Spleen (tissue), 11 donors: ENCODE data around the gene TRIM2. TPM values are rescaled to one million over a fixed set of nuclear protein-coding genes. Genes with fewer than 3 reads are reported as not detected.

Source experiments
- DNase-seq: peaks from one replicate; pipeline ENCODE4 v3.0.0-alpha.2; 2020
- H3K27ac ChIP-seq, 8 donors: fragments of 200-600 bp; sonication (generic) in 7 of 8; 1 replicate in 4 of 8; 2 replicates in 4 of 8; pipeline versions ENCODE4 v1.5.0 to v1.8.0; 2016 to 2021; ENCODE audit warnings: inconsistent platforms in 4 of 8, mild to moderate bottlenecking in 4 of 8, moderate library complexity in 1 of 8
- H3K27me3 ChIP-seq, 7 donors: fragments of 200-600 bp; sonication (generic) in 6 of 7; replicated peaks in 1 of 7; 1 replicate in 4 of 7; 2 replicates in 3 of 7; pipeline versions ENCODE4 v1.5.0 to v1.8.0; 2016 to 2021; ENCODE audit warnings: inconsistent platforms in 3 of 7, mild to moderate bottlenecking in 1 of 7
- H3K36me3 ChIP-seq, 6 donors: fragments of 200-600 bp; sonication (generic) in 5 of 6; 1 replicate in 4 of 6; 2 replicates in 2 of 6; pipeline versions ENCODE4 v1.5.0 to v1.8.0; 2016 to 2021; ENCODE audit warnings: inconsistent platforms in 2 of 6
- H3K4me1 ChIP-seq, 6 donors: fragments of 200-600 bp; sonication (generic) in 5 of 6; 1 replicate in 3 of 6; 2 replicates in 3 of 6; pipeline versions ENCODE4 v1.5.0 to v1.8.0; 2016 to 2021; ENCODE audit warnings: inconsistent platforms in 3 of 6
- H3K4me3 ChIP-seq, 8 donors: fragments of 200-600 bp; sonication (generic) in 7 of 8; 1 replicate in 4 of 8; 2 replicates in 4 of 8; pipeline versions ENCODE4 v1.5.0 to v1.8.0; 2016 to 2021; ENCODE audit warnings: inconsistent platforms in 4 of 8, mild to moderate bottlenecking in 4 of 8, moderate library complexity in 2 of 8
- H3K9me3 ChIP-seq, 8 donors: fragments of 200-600 bp; sonication (generic) in 7 of 8; 1 replicate in 4 of 8; 2 replicates in 4 of 8; pipeline versions ENCODE4 v1.5.0 to v1.8.0; 2016 to 2021; ENCODE audit warnings: inconsistent platforms in 4 of 8
- POLR2A ChIP-seq, 3 donors: fragments of 450-650 bp; IDR thresholded peaks; one replicate each; pipeline ENCODE4 v1.5.1; 2017; ENCODE audit warnings: antibody characterized with exemption in 3 of 3, mild to moderate bottlenecking in 1 of 3
- POLR2AphosphoS5 ChIP-seq, 3 donors: sonication (generic); formaldehyde crosslinking; IDR thresholded peaks; one replicate each; pipeline ENCODE4 v1.5.1; 2017; ENCODE audit warnings: antibody characterized with exemption in 3 of 3
- WGBS, 5 donors: extraction: QIAGEN DNeasy Blood & Tissue Kit in 3 of 5; methylation state at CpG; one replicate each; pipeline versions ENCODE4 v1.1.5 to v1.1.7; 2013 to 2018; 5-methylcytosine and 5-hydroxymethylcytosine counted together
- intact Hi-C: fragments of 100-400 bp; cut with DNase I; formaldehyde crosslinking; loops from one replicate; pipeline ENCODE4 v1.15.0; 2023; ENCODE audit warnings: low total_unique reads
- polyA plus RNA-seq, 3 donors: library from polyadenylated mRNA; stranded (reverse); fragments of 200-250 nt; gene quantifications; one replicate each; pipeline ENCODE4 v1.2.1, GENCODE V29; 2013
- total RNA-seq, 7 donors: library from RNA; depleted of rRNA in 3 of 7; stranded (reverse); fragments of >200 nt in 3 of 7; fragmentation: NEBNext Ultra II Directional in 4 of 7; extraction: Animal tissue kit (Norgen Biotek cat#: 25700) in 4 of 7; gene quantifications; one replicate each; pipeline versions ENCODE4 v1.1.0 to v1.2.1, GENCODE V29; 2016 to 2021
- TF ChIP-seq, protein P1 (sequence below), 11 experiments: fragments of 200-600 bp in 7 of 11; fragments of 450-650 bp in 4 of 11; sonication (generic) in 4 of 11; IDR thresholded peaks in 8 of 11; conservative IDR thresholded peaks in 3 of 11; 1 replicate in 7 of 11; 2 replicates in 4 of 11; pipeline versions ENCODE4 v1.4.0 to v1.8.0; 2016 to 2021; ENCODE audit warnings: antibody characterized with exemption in 11 of 11, inconsistent platforms in 4 of 11, mild to moderate bottlenecking in 1 of 11
- donor health status: healthy with polysubstance abuse.
- donor health status: DM: no; HTN: no; CAD: no; lungs with moderate emphysema.
- donor health status: DM: no; HTN: no; CAD: no.
- donor health status: Bipolar disorder and iron deficiency.
- donor health status: healthy.
- donor health status: DM: no; HTN: no; CAD: no.
- donor health status: DM: yes; HTN: yes; CAD: no.

TRIM2 gene
- total and polyA plus RNA-seq, 10 donors, result 3.2 to 77.9 (median 45.3) TPM

DNA sequence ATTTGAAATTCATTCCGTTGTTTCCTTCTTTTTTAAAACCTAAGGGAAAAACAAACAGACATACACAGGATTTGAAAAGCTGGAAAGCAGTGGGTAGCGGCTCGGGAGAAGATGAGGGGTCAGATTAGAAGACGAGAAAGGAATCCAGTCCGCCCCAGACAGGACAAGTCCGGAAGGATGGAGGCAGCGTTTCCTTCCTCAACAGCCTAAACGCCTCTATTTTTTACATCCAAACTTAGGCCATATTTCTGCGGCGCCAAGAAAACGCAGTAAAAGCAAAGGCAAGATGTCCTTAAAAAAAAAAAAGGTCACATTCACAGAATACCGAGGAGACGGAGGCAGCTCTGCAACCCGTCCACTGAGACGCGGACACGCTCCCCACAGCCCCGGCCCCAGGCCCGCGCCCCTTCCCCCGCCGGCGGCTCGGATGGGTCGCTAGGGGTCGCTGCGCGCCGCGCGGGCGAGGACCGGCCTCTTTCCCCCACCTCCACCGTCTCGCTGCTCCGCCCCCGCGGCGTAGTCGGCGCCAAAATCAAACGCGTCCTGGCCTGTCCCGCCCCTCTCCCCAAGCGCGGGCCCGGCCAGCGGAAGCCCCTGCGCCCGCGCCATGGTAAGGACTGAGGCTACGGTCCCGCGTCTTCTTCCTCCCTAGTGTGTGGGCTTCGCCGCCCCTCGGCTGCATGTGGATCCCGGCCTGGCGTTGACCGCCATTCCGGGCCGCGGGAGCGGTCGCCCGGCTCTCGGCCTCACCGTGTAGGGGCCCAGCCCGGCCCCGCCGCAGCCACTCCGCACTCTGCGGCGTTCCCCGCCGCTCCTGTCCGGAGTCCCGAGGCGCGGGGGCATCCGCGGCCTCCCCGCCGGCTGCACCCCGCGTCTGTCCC is 140.1 kb downstream of the TRIM2 start, which contains the start of gene MND1:
Gene MND1, plus strand, starts transcription at position 558 of the 881 bp plus-strand sequence. Its CDS starts 50 bp downstream, at position 608.
- Histone ChIP-seq H3K9me3 (no peaks in the 10 kb centered on the region), H3K36me3 (no peaks in the 10 kb centered on the region), H3K27me3 (no peaks in the 10 kb centered on the region), H3K27ac (peak within 1 kb of the TSS in 5 of 8 donors; percentile 13 to 49 (median 31)), H3K4me1 (peaks cover 7 to 47% (median 28%) of the 10 kb centered on the region in 6 donors), H3K4me3 (peak within 1 kb of the TSS; percentile 75 to 99 (median 96))
- 1 to 2% (median 1%) methylated on average over 53 to 86 of the region's 86 CpGs for WGBS, 5 donors
- intact Hi-C loops, result loop anchor here (2.0 to 10.0 kb wide), 2 partner anchors 232 to 400 kb away; no protein-coding TSS in a partner anchor
- peak; percentile 96 for DNase-seq
- TF ChIP-seq POLR2AphosphoS5 (IDR thresholded peaks at IDR 0.05) (peak; percentile 58 to 85 (median 70)), POLR2A (IDR thresholded peaks at IDR 0.05) (no peak)
- TF ChIP-seq, protein P1, sequence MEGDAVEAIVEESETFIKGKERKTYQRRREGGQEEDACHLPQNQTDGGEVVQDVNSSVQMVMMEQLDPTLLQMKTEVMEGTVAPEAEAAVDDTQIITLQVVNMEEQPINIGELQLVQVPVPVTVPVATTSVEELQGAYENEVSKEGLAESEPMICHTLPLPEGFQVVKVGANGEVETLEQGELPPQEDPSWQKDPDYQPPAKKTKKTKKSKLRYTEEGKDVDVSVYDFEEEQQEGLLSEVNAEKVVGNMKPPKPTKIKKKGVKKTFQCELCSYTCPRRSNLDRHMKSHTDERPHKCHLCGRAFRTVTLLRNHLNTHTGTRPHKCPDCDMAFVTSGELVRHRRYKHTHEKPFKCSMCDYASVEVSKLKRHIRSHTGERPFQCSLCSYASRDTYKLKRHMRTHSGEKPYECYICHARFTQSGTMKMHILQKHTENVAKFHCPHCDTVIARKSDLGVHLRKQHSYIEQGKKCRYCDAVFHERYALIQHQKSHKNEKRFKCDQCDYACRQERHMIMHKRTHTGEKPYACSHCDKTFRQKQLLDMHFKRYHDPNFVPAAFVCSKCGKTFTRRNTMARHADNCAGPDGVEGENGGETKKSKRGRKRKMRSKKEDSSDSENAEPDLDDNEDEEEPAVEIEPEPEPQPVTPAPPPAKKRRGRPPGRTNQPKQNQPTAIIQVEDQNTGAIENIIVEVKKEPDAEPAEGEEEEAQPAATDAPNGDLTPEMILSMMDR (IDR thresholded peaks at IDR 0.05 in 8 of 11, conservative IDR thresholded peaks at IDR 0.05 in 3 of 11), result peak; percentile 59 to 98 (median 92)

DNA sequence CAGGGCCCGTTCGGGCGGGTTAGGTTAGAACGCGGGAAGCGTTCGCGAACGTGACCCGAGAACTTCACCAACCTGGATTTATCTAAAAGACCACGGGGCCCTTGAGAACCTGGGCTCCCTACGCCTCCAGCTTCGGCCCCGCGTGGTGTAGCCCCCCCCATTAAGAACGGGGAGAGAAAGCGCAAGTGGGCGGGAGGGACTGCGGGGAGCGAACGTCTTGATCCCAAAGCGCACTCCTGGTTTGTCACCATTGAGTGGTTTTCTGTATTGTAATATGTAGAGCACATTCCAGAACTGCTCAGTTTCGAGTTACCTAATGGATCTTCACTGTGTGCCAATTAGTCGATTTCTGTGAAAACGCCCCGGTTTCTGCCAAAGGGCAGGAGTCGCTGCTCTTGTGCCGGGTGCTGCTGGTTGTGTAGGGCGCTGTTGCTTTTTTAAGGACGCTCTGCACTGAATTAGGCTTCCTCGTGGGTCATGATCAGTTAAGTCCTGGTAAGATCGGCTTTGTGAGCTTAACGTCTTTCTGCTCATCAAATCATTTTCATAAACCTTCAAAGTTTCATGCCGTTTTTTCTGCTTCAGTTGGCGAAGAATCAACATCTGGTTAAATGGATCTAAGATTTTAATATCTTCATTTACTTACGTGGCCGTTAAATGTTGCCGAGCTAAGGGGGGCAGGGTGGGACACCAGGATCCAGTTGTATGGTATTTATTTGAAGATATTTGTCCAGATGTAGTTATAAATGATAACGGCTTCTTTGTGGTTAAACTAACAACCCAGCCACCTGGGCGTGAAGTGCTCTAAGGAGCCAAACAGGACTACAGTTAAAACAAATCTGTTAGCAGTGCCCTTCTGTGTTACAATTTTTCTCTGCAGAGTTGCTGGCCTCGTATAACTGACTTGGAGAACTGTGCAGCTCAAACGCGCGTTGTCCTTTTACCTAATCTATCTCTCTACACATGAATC is 141.1 kb downstream of the TRIM2 start:
- WGBS, 5 donors, result 0 to 2% (median 1%) methylated on average over 38 to 44 of the region's 44 CpGs
- peak; percentile 79 for DNase-seq
- intact Hi-C loops, result loop anchor here (2.0 to 10.0 kb wide), 2 partner anchors 232 to 400 kb away; no protein-coding TSS in a partner anchor

DNA sequence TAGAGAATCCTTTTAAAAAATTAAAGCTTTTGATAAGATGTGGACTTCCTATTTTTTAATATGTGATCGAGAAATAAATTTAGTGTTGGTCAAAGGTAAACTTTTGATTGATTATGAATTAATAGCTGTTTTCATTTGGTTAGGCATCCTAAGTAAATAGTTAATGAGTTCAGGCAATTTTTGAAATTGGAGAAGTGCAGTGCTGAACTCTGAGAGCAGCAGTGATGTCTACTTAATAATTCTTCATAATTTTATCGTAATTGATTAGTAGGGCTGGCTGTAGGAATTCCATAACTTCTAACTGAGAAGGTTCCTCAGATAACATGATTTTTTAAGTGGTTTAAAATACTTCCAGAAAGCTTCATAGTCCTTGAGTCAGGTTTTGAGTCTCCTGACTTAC is 141.8 kb downstream of the TRIM2 start:
- H3K27me3 ChIP-seq, result no peaks in the 10 kb centered on the region
- 53 to 71% (median 63%) methylated on average over 2 of the region's 2 CpGs for WGBS, 5 donors
- intact Hi-C loops, result loop anchor here (10.0 kb wide), 1 partner anchor 399 kb away; no protein-coding TSS in a partner anchor
- no peaks in the 10 kb centered on the region for H3K36me3 ChIP-seq
- H3K4me3 ChIP-seq, result peak overlapping the region in 2 of 8 donors; percentile 94 to 97
- TF ChIP-seq, protein P1 (IDR thresholded peaks at IDR 0.05 in 8 of 11, conservative IDR thresholded peaks at IDR 0.05 in 3 of 11), result no peak
- TF ChIP-seq POLR2A (IDR thresholded peaks at IDR 0.05) (no peak), POLR2AphosphoS5 (IDR thresholded peaks at IDR 0.05) (no peak)
- no peaks in the 10 kb centered on the region for H3K9me3 ChIP-seq
- H3K27ac ChIP-seq, result peak overlapping the region in 1 of 8 donors; percentile 36
- DNase-seq, result no peak
- peaks cover 7 to 47% (median 28%) of the 10 kb centered on the region in 6 donors for H3K4me1 ChIP-seq

More for the DNA sequence above, 141.1 kb downstream of the TRIM2 start:
- Histone ChIP-seq H3K27me3 (no peaks in the 10 kb centered on the region), H3K4me3 (peak overlapping the region; percentile 75 to 99 (median 96)), H3K27ac (peak overlapping the region in 5 of 8 donors; percentile 13 to 49 (median 31)), H3K36me3 (no peaks in the 10 kb centered on the region), H3K9me3 (no peaks in the 10 kb centered on the region), H3K4me1 (peaks cover 7 to 47% (median 28%) of the 10 kb centered on the region in 6 donors)
- TF ChIP-seq, protein P1 (IDR thresholded peaks at IDR 0.05 in 8 of 11, conservative IDR thresholded peaks at IDR 0.05 in 3 of 11), result no peak
- TF ChIP-seq POLR2AphosphoS5 (IDR thresholded peaks at IDR 0.05) (no peak), POLR2A (IDR thresholded peaks at IDR 0.05) (no peak)
